Upper lobe of right lung (tissue), 1 donor: ENCODE measurements around the gene SMIM11. TPM values are rescaled to one million over a fixed set of nuclear protein-coding genes. Genes with fewer than 3 reads are reported as not detected.

Experiments used
- ATAC-seq: fragments of 200-7000 bp; cut with Tn5 transposase; one replicate; pipeline ENCODE4 v1.9.1; 2020; ENCODE audit warnings: mild to moderate bottlenecking, moderate library complexity
- DNase-seq: peaks from one replicate; pipeline ENCODE4 v3.0.0-alpha.2; 2020
- H3K27ac ChIP-seq: fragments of 200-600 bp; one replicate; pipeline ENCODE4 v1.8.0; 2022
- H3K27me3 ChIP-seq: fragments of 200-600 bp; one replicate; pipeline ENCODE4 v1.8.0; 2022; ENCODE audit warnings: mild to moderate bottlenecking
- H3K36me3 ChIP-seq: fragments of 200-600 bp; one replicate; pipeline ENCODE4 v1.8.0; 2022
- H3K4me1 ChIP-seq: fragments of 200-600 bp; one replicate; pipeline ENCODE4 v1.8.0; 2022
- H3K4me3 ChIP-seq: fragments of 200-600 bp; one replicate; pipeline ENCODE4 v1.8.0; 2022; ENCODE audit warnings: mild to moderate bottlenecking
- H3K9me3 ChIP-seq: fragments of 200-600 bp; one replicate; pipeline ENCODE4 v1.8.0; 2022
- intact Hi-C: fragments of 100-400 bp; cut with DNase I; formaldehyde crosslinking; loops from one replicate; pipeline ENCODE4 v1.11.0; 2022
- total RNA-seq: library from RNA; stranded (reverse); fragmentation: NEBNext Ultra II Directional; extraction: Animal tissue kit (Norgen Biotek cat#: 25700); gene quantifications from one replicate; pipeline ENCODE4 v1.2.1, GENCODE V29; 2021
- TF ChIP-seq, protein P1 (sequence below): fragments of 200-600 bp; IDR thresholded peaks from one replicate; pipeline ENCODE4 v1.8.0; 2022; ENCODE audit warnings: antibody characterized with exemption
- donor health status: DM: no; HTN: yes; CAD: no; lungs with severe emphysema.

SMIM11 gene
- total RNA-seq, 1 donor from 2014 or later, result 21.8 TPM

DNA sequence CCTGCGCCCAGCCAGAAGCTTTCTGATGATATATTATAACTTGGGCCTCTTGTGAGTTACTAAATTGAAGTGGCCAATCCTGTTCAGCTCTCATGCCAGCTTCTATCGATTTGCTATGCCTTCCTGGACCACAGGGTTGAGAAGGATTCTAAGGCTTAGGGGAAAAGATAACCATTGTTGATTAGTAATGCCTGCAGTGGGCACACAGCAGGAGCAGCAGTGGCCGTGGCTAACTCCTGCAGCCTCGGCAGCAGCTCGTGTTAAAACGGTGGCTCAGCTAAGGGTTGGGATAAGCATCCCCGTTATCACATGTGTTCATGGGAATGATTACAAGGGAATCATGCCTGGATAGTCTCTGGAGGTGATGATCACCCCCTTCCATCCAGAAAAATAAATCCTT, 32.0 kb upstream of the SMIM11 start:
- peaks cover 8% of the 10 kb centered on the region for H3K4me1 ChIP-seq

DNA sequence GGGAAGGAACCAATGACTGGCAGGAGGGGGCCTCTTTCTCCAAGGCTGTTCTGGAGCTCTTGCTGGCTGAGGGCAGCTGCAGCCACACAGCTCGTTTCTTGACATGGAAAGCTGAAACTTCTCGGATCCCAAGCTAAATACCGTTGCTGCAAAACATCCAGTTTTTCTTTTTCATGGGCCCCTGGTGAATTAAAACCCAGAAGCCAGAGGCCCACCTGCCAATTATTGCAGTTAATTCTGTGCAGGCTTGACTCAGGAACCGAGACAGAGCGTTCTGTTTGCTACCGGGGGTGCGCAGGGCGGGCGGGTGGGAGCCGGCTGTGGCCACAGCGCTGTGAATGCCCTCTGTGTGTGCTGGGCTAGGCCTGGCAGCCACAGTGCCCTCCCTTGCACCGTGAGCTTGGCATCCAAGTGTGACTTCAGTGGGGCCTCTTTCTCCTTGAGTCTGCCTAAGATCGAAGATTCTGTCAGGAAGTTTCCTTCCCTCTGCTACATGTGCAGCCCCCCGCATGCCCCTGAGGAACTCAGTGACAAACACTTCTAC, 31.4 kb upstream of the SMIM11 start:
- Histone ChIP-seq H3K4me1 (peaks cover 8% of the 10 kb centered on the region), H3K27ac (no peak overlapping the region), H3K27me3 (no peaks in the 10 kb centered on the region), H3K9me3 (no peaks in the 10 kb centered on the region), H3K4me3 (no peak overlapping the region), H3K36me3 (no peaks in the 10 kb centered on the region)
- intact Hi-C loops, result no loop called here
- DNase-seq (no peak), ATAC-seq (no peak)
- TF ChIP-seq, protein P1, sequence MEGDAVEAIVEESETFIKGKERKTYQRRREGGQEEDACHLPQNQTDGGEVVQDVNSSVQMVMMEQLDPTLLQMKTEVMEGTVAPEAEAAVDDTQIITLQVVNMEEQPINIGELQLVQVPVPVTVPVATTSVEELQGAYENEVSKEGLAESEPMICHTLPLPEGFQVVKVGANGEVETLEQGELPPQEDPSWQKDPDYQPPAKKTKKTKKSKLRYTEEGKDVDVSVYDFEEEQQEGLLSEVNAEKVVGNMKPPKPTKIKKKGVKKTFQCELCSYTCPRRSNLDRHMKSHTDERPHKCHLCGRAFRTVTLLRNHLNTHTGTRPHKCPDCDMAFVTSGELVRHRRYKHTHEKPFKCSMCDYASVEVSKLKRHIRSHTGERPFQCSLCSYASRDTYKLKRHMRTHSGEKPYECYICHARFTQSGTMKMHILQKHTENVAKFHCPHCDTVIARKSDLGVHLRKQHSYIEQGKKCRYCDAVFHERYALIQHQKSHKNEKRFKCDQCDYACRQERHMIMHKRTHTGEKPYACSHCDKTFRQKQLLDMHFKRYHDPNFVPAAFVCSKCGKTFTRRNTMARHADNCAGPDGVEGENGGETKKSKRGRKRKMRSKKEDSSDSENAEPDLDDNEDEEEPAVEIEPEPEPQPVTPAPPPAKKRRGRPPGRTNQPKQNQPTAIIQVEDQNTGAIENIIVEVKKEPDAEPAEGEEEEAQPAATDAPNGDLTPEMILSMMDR, result no peak

More for the DNA sequence above, 32.0 kb upstream of the SMIM11 start:
- DNase-seq (no peak), ATAC-seq (no peak)
- intact Hi-C loops, result no loop called here
- Histone ChIP-seq H3K27me3 (no peaks in the 10 kb centered on the region), H3K9me3 (no peaks in the 10 kb centered on the region), H3K27ac (no peak overlapping the region), H3K36me3 (no peaks in the 10 kb centered on the region), H3K4me3 (no peak overlapping the region)
- TF ChIP-seq, protein P1, result no peak

GRCh38 chr21:34344584-34344983, 30.7 kb upstream of the SMIM11 start:
- H3K27me3 ChIP-seq, result no peaks in the 10 kb centered on the region
- no peak for ATAC-seq
- H3K4me1 ChIP-seq, result peaks cover 8% of the 10 kb centered on the region
- H3K36me3 ChIP-seq, result no peaks in the 10 kb centered on the region
- no peaks in the 10 kb centered on the region for H3K9me3 ChIP-seq
- TF ChIP-seq, protein P1, result no peak
- intact Hi-C loops, result no loop called here
- H3K4me3 ChIP-seq, result no peak overlapping the region
- H3K27ac ChIP-seq, result peak overlapping the region; percentile 69
- no peak for DNase-seq

DNA sequence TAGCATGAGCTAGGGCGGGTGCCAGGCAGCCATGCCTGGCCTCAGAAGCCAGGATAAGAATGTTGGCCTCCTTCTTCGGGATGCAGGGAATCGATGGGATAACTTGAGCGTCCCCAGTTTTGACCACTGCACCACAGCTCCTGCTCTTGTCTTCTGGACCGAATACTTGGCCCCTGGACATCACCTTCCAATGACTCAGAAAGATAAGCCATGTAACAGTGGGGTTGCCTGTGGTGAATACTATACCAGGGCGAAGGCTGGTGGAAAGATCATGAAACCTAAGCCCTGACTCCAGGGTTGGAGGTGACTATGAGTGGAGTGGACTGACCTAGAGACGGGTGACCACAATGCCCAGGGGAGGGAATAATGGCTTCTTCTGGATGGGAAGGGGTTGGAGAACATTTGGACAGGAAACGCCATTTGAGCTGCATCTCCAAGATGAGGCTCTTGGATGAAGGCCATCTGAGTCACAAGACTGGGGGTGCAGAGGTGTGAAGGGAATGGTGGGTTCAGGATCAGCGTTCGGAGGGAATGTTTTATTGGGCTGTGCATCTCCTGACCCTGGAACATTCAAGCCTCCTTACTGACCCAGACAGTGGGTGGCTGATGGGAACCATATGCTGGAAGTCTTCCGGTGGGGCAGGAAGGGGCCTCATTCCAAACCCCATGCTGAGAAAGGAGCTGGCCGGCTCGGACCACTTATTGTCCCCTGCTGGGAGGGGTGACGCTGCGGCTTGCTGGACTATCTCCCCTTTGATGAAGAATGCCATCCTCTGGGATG, 30.0 kb upstream of the SMIM11 start:
- peak; percentile 55 for ATAC-seq
- H3K36me3 ChIP-seq, result no peaks in the 10 kb centered on the region
- no peak for DNase-seq
- intact Hi-C loops, result no loop called here
- no peaks in the 10 kb centered on the region for H3K27me3 ChIP-seq
- peak overlapping the region; percentile 69 for H3K27ac ChIP-seq
- H3K4me1 ChIP-seq, result peaks cover 8% of the 10 kb centered on the region
- H3K9me3 ChIP-seq, result no peaks in the 10 kb centered on the region
- H3K4me3 ChIP-seq, result no peak overlapping the region
- TF ChIP-seq, protein P1, result no peak

- intact Hi-C loops, result no loop called here
- H3K4me3 ChIP-seq, result no peak overlapping the region
- no peaks in the 10 kb centered on the region for H3K36me3 ChIP-seq
- no peaks in the 10 kb centered on the region for H3K27me3 ChIP-seq
- H3K9me3 ChIP-seq, result no peaks in the 10 kb centered on the region
- peaks cover 8% of the 10 kb centered on the region for H3K4me1 ChIP-seq
- TF ChIP-seq, protein P1, result no peak
- peak overlapping the region; percentile 69 for H3K27ac ChIP-seq
- ATAC-seq, result no peak
- no peak for DNase-seq
Observed at GRCh38 chr21:34345892-34346291, 29.4 kb upstream of the SMIM11 start.
